HUES64 (cell line): Measurements from ENCODE around the gene FBRSL1.
A peak's percentile ranks its signal among the peaks of the same experiment; 100 is the strongest.

Source experiments
- H3K27ac ChIP-seq: 2 replicates; pipeline ENCODE4 v1.7.0; 2013; ENCODE audit warnings: low read depth, low read length, inconsistent platforms
- H3K27me3 ChIP-seq: 2 replicates; pipeline ENCODE4 v1.6.1; 2013; ENCODE audit warnings: mild to moderate bottlenecking, low read length; ENCODE audit not compliant: insufficient read depth
- H3K36me3 ChIP-seq: 2 replicates; pipeline ENCODE4 v1.6.1; 2013; ENCODE audit warnings: mild to moderate bottlenecking, low read length; ENCODE audit not compliant: insufficient read depth
- H3K4me1 ChIP-seq: 2 replicates; pipeline ENCODE4 v1.6.1; 2013; ENCODE audit warnings: mild to moderate bottlenecking, low read length, moderate library complexity; ENCODE audit not compliant: insufficient read depth
- H3K4me3 ChIP-seq: 2 replicates; pipeline ENCODE4 v1.5.1; 2013; ENCODE audit warnings: mild to moderate bottlenecking, low read length, moderate library complexity
- H3K9ac ChIP-seq: 2 replicates; pipeline ENCODE4 v1.6.1; 2013; ENCODE audit warnings: mild to moderate bottlenecking, low read depth, low read length
- H3K9me3 ChIP-seq: 2 replicates; pipeline ENCODE4 v1.6.1; 2013; ENCODE audit warnings: low read depth, low read length; ENCODE audit not compliant: insufficient read depth
- WGBS: fragments of 150-250, 120-280 bp; methylation state at CpG from one replicate; pipeline ENCODE4 v1.1.7; 2013; ENCODE audit warnings: missing lambda C conversion rate; 5-methylcytosine and 5-hydroxymethylcytosine counted together

The FBRSL1 gene

DNA sequence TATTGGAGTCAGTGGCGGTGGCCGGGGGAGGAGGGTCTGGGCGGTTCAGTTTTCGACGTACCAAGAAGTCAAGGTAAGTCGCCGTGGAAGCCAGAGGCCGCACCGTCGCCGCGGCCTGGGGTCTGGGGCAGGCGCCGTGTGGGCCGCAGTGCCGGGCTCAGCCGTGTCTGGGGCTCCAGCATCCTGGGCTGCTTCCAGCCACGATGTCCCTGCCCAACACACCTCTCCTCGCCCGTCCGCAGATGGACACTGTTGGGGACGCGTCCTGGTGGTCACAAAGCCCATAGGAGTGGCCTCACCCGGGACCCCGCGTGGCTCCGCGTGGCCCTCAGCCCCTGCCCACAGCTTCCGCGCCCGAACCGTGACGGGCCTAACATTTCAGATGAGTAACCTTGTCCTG lies 59.1 kb downstream of the FBRSL1 start:
- H3K9me3 ChIP-seq, result no peaks in the 10 kb centered on the region
- no peak overlapping the region for H3K4me3 ChIP-seq
- no peaks in the 10 kb centered on the region for H3K36me3 ChIP-seq
- H3K9ac ChIP-seq, result no peak overlapping the region
- no peak overlapping the region for H3K27ac ChIP-seq
- peaks cover 95% of the 10 kb centered on the region for H3K27me3 ChIP-seq
- H3K4me1 ChIP-seq, result no peaks in the 10 kb centered on the region
- 92% methylated on average over 33 of the region's 33 CpGs for WGBS

- WGBS, result 38% methylated on average over 43 of the region's 43 CpGs
- H3K27ac ChIP-seq, result no peak overlapping the region
- H3K9me3 ChIP-seq, result no peaks in the 10 kb centered on the region
- H3K36me3 ChIP-seq, result no peaks in the 10 kb centered on the region
- H3K4me3 ChIP-seq, result peak overlapping the region; percentile 42
- H3K4me1 ChIP-seq, result no peaks in the 10 kb centered on the region
- no peak overlapping the region; the same call in 1 of the 2 replicates for H3K9ac ChIP-seq
- peaks cover 88% of the 10 kb centered on the region for H3K27me3 ChIP-seq
These were observed 60.3 kb downstream of the FBRSL1 start for GRCh38 chr12:132550014-132550802.

GRCh38 chr12:132550830-132551640 lies 61.1 kb downstream of the FBRSL1 start:
- H3K27me3 ChIP-seq, result peaks cover 87% of the 10 kb centered on the region
- no peaks in the 10 kb centered on the region for H3K36me3 ChIP-seq
- no peak overlapping the region for H3K27ac ChIP-seq
- no peak overlapping the region for H3K9ac ChIP-seq
- WGBS, result 88% methylated on average over 30 of the region's 30 CpGs
- no peaks in the 10 kb centered on the region for H3K9me3 ChIP-seq
- H3K4me1 ChIP-seq, result no peaks in the 10 kb centered on the region
- peak overlapping the region; percentile 42; the same call in 1 of the 2 replicates for H3K4me3 ChIP-seq

DNA sequence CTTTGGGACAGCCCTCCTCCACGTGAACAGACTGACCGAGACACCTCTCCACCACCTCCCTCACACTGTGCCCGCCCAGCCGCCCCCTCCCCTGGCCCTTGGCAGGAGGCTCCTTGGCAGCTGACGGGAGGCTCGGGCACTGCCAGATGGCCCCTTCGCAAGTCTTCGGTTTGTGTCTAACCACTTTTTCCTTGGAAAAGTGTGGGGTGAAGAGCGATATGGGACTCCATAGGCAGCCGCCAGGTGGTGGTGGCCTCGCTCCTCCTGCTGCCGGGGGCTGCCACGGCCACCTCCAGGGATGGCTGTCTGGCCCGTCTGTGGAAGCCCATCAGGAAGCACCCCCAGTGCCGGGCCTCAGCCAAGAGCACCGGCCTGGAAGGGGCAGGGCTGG lies 61.7 kb downstream of the FBRSL1 start:
- Histone ChIP-seq H3K36me3 (no peaks in the 10 kb centered on the region), H3K27me3 (peaks cover 85% of the 10 kb centered on the region), H3K9ac (no peak overlapping the region), H3K4me3 (no peak overlapping the region), H3K4me1 (no peaks in the 10 kb centered on the region), H3K9me3 (no peaks in the 10 kb centered on the region), H3K27ac (no peak overlapping the region)
- WGBS, result 89% methylated on average over 16 of the region's 16 CpGs

- Histone ChIP-seq H3K4me3 (no peak overlapping the region), H3K27ac (no peak overlapping the region), H3K4me1 (no peaks in the 10 kb centered on the region), H3K27me3 (peaks cover 81% of the 10 kb centered on the region), H3K9me3 (no peaks in the 10 kb centered on the region), H3K9ac (no peak overlapping the region), H3K36me3 (no peaks in the 10 kb centered on the region)
- WGBS, result 90% methylated on average over 53 of the region's 53 CpGs
These were observed 65.1 kb downstream of the FBRSL1 start for GRCh38 chr12:132554845-132555630.

DNA sequence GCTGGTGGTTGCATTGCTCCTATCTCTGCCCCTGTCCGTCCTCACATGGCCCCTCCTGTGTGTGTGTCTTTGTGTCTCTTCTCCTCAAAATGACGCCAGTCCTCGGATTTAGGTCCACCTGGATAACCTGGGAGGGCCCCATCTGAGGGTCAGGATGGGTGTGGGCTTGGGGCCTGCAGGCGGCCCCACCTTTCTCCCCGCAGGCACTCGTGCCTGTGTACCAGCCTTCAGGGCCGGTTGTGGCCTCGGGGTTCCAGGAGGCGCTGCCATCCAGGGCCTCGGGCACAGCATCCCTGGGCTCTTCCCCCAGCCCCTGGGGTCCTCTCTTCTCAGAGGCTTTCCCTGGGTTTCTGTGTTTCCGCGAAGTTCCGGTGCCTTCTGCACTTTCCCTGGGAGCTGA lies 65.7 kb downstream of the FBRSL1 start:
- 94% methylated on average over 13 of the region's 13 CpGs for WGBS
- peaks cover 75% of the 10 kb centered on the region for H3K27me3 ChIP-seq
- no peak overlapping the region for H3K9ac ChIP-seq
- H3K4me3 ChIP-seq, result no peak overlapping the region
- no peaks in the 10 kb centered on the region for H3K36me3 ChIP-seq
- no peak overlapping the region for H3K27ac ChIP-seq
- H3K9me3 ChIP-seq, result no peaks in the 10 kb centered on the region
- no peaks in the 10 kb centered on the region for H3K4me1 ChIP-seq

GRCh38 chr12:132556216-132556615 lies 66.3 kb downstream of the FBRSL1 start:
- Histone ChIP-seq H3K9ac (no peak overlapping the region), H3K27me3 (peaks cover 70% of the 10 kb centered on the region), H3K4me1 (no peaks in the 10 kb centered on the region), H3K9me3 (no peaks in the 10 kb centered on the region), H3K36me3 (no peaks in the 10 kb centered on the region), H3K27ac (no peak overlapping the region), H3K4me3 (no peak overlapping the region)
- WGBS, result 94% methylated on average over 16 of the region's 16 CpGs

DNA sequence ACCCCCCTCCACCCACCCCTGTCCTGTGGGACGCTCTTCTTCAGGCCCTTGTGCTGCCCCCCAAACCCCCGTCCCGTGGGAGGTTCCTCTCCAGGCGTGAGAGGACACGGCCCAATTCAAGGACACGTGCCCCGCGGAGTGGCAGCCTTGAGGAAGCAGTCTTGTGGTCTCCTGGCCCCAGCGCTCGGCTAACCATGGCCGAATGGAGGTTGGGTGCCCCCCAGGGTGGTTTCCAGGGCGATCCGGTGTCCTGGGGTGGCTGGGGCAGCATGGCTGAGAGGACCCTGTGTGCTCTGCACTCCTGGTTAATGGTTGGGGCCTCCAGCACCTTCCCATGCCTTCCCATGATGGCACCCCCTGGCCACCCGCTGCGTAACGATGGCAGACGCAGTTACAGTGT lies 66.8 kb downstream of the FBRSL1 start:
- peaks cover 64% of the 10 kb centered on the region for H3K27me3 ChIP-seq
- H3K4me1 ChIP-seq, result no peaks in the 10 kb centered on the region
- no peaks in the 10 kb centered on the region for H3K9me3 ChIP-seq
- H3K27ac ChIP-seq, result no peak overlapping the region
- no peak overlapping the region for H3K9ac ChIP-seq
- WGBS, result 93% methylated on average over 17 of the region's 17 CpGs
- no peak overlapping the region for H3K4me3 ChIP-seq
- H3K36me3 ChIP-seq, result no peaks in the 10 kb centered on the region

- Histone ChIP-seq H3K9ac (no peak overlapping the region), H3K36me3 (no peaks in the 10 kb centered on the region), H3K27ac (no peak overlapping the region), H3K4me1 (no peaks in the 10 kb centered on the region), H3K9me3 (no peaks in the 10 kb centered on the region), H3K27me3 (peaks cover 57% of the 10 kb centered on the region), H3K4me3 (no peak overlapping the region)
- 90% methylated on average over 19 of the region's 19 CpGs for WGBS
These were observed 67.5 kb downstream of the FBRSL1 start for GRCh38 chr12:132557291-132558015.

- Histone ChIP-seq H3K27me3 (peaks cover 50% of the 10 kb centered on the region), H3K4me3 (no peak overlapping the region), H3K9ac (no peak overlapping the region), H3K36me3 (no peaks in the 10 kb centered on the region), H3K4me1 (no peaks in the 10 kb centered on the region), H3K27ac (no peak overlapping the region), H3K9me3 (no peaks in the 10 kb centered on the region)
- WGBS, result 78% methylated on average over 35 of the region's 35 CpGs
These were observed 68.3 kb downstream of the FBRSL1 start for GRCh38 chr12:132558042-132558856.
